Keratinocyte (primary cell): ENCODE measurements around the gene PRKCE. TPM values are rescaled to one million over a fixed set of nuclear protein-coding genes. Genes with fewer than 3 reads are reported as not detected.

Source experiments
- DNase-seq: peaks from one replicate; pipeline ENCODE4 v3.0.0-alpha.2; 2011; ENCODE audit warnings: low read depth, missing footprints, low spot score
- FAIRE-seq: peaks from 2 replicates; lab custom pipeline; 2011; peaks lifted over from hg19 to GRCh38; lab: Jason Lieb, UNC
- H2AFZ ChIP-seq: 2 replicates; pipeline ENCODE4 v1.6.0; 2012; ENCODE audit warnings: low read length, control low read depth, inconsistent platforms; ENCODE audit not compliant: control insufficient read depth
- H3K27ac ChIP-seq: 2 replicates; pipeline ENCODE4 v1.5.1; 2011; ENCODE audit warnings: low read length; ENCODE audit not compliant: control insufficient read depth, insufficient read depth
- H3K27me3 ChIP-seq: 3 replicates; pipeline ENCODE4 v1.6.0; 2011; ENCODE audit warnings: low read length; ENCODE audit not compliant: control insufficient read depth, insufficient read depth; ENCODE audit errors: extremely low read depth
- H3K36me3 ChIP-seq, 2 experiments: 2 replicates in 1 of 2; 3 replicates in 1 of 2; pipeline ENCODE4 v1.5.1; 2011; ENCODE audit warnings: low read length in 2 of 2, mild to moderate bottlenecking in 1 of 2; ENCODE audit not compliant: control insufficient read depth in 2 of 2, insufficient read depth in 2 of 2; ENCODE audit errors: extremely low read depth in 1 of 2
- H3K4me1 ChIP-seq: 3 replicates; pipeline ENCODE4 v1.5.1; 2011; ENCODE audit warnings: low read length; ENCODE audit not compliant: control insufficient read depth, insufficient read depth; ENCODE audit errors: extremely low read depth
- H3K4me2 ChIP-seq: 3 replicates; pipeline ENCODE4 v1.6.0; 2011; ENCODE audit warnings: low read depth, low read length; ENCODE audit not compliant: control insufficient read depth, insufficient read depth; ENCODE audit errors: extremely low read depth
- H3K4me3 ChIP-seq, 3 experiments: fragments of 200-600 bp in 1 of 3; sonication (generic) in 1 of 3; 2 replicates in 2 of 3; 3 replicates in 1 of 3; pipeline ENCODE4 v1.5.1; 2011 to 2016; ENCODE audit warnings: low read length in 3 of 3, mild to moderate bottlenecking in 3 of 3, control low read depth in 2 of 3, inconsistent platforms in 1 of 3, low read depth in 1 of 3, mixed read lengths in 1 of 3, mixed run types in 1 of 3, moderate library complexity in 1 of 3; ENCODE audit not compliant: control insufficient read depth in 2 of 3, insufficient read depth in 2 of 3; ENCODE audit errors: extremely low read depth in 1 of 3
- H3K79me2 ChIP-seq: 2 replicates; pipeline ENCODE4 v1.6.0; 2012; ENCODE audit warnings: low read length; ENCODE audit not compliant: control insufficient read depth, insufficient read depth
- H3K9ac ChIP-seq: 3 replicates; pipeline ENCODE4 v1.6.0; 2011; ENCODE audit warnings: low read length; ENCODE audit not compliant: control insufficient read depth, insufficient read depth; ENCODE audit errors: extremely low read depth
- H3K9me1 ChIP-seq: 3 replicates; pipeline ENCODE4 v1.6.0; 2011; ENCODE audit warnings: low read length; ENCODE audit not compliant: control insufficient read depth, insufficient read depth; ENCODE audit errors: extremely low read depth
- H3K9me3 ChIP-seq: 2 replicates; pipeline ENCODE4 v1.5.1; 2012; ENCODE audit warnings: low read depth, low read length; ENCODE audit not compliant: control insufficient read depth
- H4K20me1 ChIP-seq: 3 replicates; pipeline ENCODE4 v1.6.0; 2011; ENCODE audit warnings: low read length; ENCODE audit not compliant: control insufficient read depth, insufficient read depth; ENCODE audit errors: extremely low read depth
- EZH2 ChIP-seq: IDR thresholded peaks from one replicate; pipeline ENCODE4 v1.6.1; 2012; ENCODE audit warnings: inconsistent platforms, mild to moderate bottlenecking, low read length, moderate library complexity
- dilution Hi-C: fragments of 300-500 bp; cut with MboI; formaldehyde crosslinking; loops from one replicate; pipeline ENCODE4 v1.7.0; 2020; ENCODE audit warnings: low sequenced_read_pairs; ENCODE audit not compliant: extremely low pct_ligation_motif_present
- polyA plus RNA-seq, 5 experiments: library from polyadenylated mRNA; depleted of rRNA in 3 of 5; stranded (reverse) in 3 of 5; stranded (forward) in 1 of 5; unstranded in 1 of 5; fragments of >200 nt; gene quantifications; 1 replicate in 1 of 5; 2 replicates in 3 of 5; 3 replicates in 1 of 5; pipeline versions ENCODE4 v1.2.1 to v1.2.3, GENCODE V29; 2011 to 2012; ENCODE audit warnings: missing spikeins in 2 of 5, low read depth in 1 of 5, low replicate concordance in 1 of 5
- TF ChIP-seq, protein P1 (sequence below), 3 experiments: IDR thresholded peaks in 1 of 3; conservative IDR thresholded peaks in 1 of 3; optimal IDR thresholded peaks in 1 of 3; 2 replicates in 2 of 3; 3 replicates in 1 of 3; pipeline versions ENCODE3 to v1.5.1; 2011; ENCODE audit warnings: low read length in 3 of 3, mild to moderate bottlenecking in 3 of 3, moderate library complexity in 2 of 3, control low read depth in 1 of 3, inconsistent platforms in 1 of 3; ENCODE audit not compliant: insufficient read depth in 2 of 3; ENCODE audit errors: extremely low read depth in 1 of 3

PRKCE gene
- polyA plus RNA-seq, 1 donor (not counting 4 experiments of a cell fraction or from before 2014, with no cell fraction given): 2.0 TPM

DNA sequence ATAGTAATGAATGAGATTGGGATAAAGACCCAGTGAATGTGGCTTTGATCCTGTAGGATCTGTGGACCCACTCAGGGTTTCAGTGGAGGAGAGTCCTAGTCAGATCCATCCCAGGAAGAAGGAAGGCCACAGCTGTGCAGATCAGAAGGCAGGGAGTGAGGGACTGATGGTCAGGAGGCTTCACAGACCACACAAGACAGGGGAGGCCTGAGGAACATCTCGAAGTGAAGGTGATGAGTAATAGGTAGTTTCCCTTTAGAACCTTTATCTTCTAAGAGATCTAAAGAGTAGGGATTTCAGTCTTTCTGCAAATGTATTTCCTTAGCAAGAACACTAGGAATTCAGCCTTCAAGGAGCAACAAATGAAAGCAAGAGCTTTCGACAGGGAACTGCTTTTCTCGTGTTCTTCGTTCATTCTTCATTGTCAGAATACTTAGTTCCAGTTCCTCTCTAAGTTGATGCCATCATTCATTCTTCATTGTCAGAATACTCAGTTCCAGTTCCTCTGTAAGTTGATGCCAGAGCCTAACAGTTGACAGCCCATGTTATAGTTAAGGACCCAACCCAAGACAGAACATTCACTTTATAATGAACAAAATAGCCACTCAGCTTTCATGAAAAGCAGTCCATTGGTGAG, 495.5 kb downstream of the PRKCE start:
- no peak for FAIRE-seq
- Histone ChIP-seq H3K79me2 (no peaks in the 10 kb centered on the region), H3K36me3 (no peaks in the 10 kb centered on the region), H3K4me2 (no peak overlapping the region), H3K4me3 (no peak overlapping the region), H3K4me1 (peaks cover 24% of the 10 kb centered on the region), H3K27me3 (no peaks in the 10 kb centered on the region), H2AFZ (no peak overlapping the region), H3K9me3 (no peaks in the 10 kb centered on the region), H3K9me1 (no peaks in the 10 kb centered on the region), H4K20me1 (no peaks in the 10 kb centered on the region), H3K9ac (no peak overlapping the region), H3K27ac (no peak overlapping the region)
- dilution Hi-C loops: no loop called here
- DNase-seq: no peak
- no peak for TF ChIP-seq EZH2
- TF ChIP-seq, protein P1, sequence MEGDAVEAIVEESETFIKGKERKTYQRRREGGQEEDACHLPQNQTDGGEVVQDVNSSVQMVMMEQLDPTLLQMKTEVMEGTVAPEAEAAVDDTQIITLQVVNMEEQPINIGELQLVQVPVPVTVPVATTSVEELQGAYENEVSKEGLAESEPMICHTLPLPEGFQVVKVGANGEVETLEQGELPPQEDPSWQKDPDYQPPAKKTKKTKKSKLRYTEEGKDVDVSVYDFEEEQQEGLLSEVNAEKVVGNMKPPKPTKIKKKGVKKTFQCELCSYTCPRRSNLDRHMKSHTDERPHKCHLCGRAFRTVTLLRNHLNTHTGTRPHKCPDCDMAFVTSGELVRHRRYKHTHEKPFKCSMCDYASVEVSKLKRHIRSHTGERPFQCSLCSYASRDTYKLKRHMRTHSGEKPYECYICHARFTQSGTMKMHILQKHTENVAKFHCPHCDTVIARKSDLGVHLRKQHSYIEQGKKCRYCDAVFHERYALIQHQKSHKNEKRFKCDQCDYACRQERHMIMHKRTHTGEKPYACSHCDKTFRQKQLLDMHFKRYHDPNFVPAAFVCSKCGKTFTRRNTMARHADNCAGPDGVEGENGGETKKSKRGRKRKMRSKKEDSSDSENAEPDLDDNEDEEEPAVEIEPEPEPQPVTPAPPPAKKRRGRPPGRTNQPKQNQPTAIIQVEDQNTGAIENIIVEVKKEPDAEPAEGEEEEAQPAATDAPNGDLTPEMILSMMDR (optimal IDR thresholded peaks at IDR 0.05 in 1 of 3, IDR thresholded peaks at IDR 0.05 in 1 of 3, conservative IDR thresholded peaks at IDR 0.05 in 1 of 3; ENCODE audit: extremely low read depth in 1 of 3, insufficient read depth in 2 of 3, low read length in 3 of 3): no peak

DNA sequence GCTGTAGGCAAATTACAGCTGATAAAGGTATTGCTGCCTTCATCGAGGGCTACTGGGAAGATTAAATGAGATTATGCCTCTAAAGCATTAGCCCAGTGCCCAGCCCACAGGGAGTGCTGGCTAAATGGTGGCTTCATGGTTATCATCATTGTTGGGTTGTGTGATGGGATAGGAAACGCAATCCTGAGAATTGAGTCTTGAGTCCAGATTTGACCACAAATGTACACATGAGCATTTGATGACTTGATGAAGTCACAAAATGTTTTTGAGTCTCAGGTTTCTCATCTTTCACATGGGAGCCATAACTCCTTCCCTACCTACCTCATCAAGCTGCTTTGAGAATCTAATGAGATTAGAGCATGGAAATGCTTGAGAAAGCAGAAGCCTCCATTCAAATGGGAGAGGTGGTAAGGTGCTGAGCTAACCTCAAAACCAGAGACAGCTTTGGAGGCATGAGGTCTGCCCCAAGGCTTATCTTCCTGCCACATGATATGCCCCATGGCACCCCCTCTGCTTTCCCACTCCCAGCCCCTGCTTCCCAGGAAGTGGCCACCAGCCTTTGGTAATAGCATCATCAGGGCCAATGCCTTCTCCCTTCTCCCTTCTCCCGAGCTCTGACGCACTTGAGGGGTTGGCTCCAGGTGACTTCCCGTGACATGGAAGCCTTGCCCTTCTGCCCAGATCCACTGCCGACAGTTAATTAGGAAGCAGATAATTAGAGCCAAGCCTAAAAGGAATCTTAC, 496.3 kb downstream of the PRKCE start:
- no peak for TF ChIP-seq EZH2
- TF ChIP-seq, protein P1 (optimal IDR thresholded peaks at IDR 0.05 in 1 of 3, IDR thresholded peaks at IDR 0.05 in 1 of 3, conservative IDR thresholded peaks at IDR 0.05 in 1 of 3; ENCODE audit: extremely low read depth in 1 of 3, insufficient read depth in 2 of 3, low read length in 3 of 3): no peak
- peaks cover 16% of the 10 kb centered on the region for H3K4me1 ChIP-seq
- no peaks in the 10 kb centered on the region for H3K9me1 ChIP-seq
- no peak overlapping the region for H3K9ac ChIP-seq
- no peak overlapping the region for H3K4me3 ChIP-seq
- no peaks in the 10 kb centered on the region for H3K36me3 ChIP-seq
- DNase-seq (no peak), FAIRE-seq (no peak)
- H4K20me1 ChIP-seq: no peaks in the 10 kb centered on the region
- H3K27me3 ChIP-seq: no peaks in the 10 kb centered on the region
- dilution Hi-C loops: no loop called here
- no peak overlapping the region for H3K27ac ChIP-seq
- no peak overlapping the region for H2AFZ ChIP-seq
- no peak overlapping the region for H3K4me2 ChIP-seq
- no peaks in the 10 kb centered on the region for H3K79me2 ChIP-seq
- no peaks in the 10 kb centered on the region for H3K9me3 ChIP-seq
